Fibroblast of lung (primary cell): ENCODE results near the gene TBC1D17. TPM values are rescaled to one million over a fixed set of nuclear protein-coding genes. Genes with fewer than 3 reads are reported as not detected.

Experiments used
- DNase-seq, 2 donors: peaks; one replicate each; pipeline versions ENCODE4 v3.0.0 to v3.0.0-alpha.2; 2010; ENCODE audit warnings: low read depth in 2 of 2
- H2AFZ ChIP-seq: 2 replicates; pipeline ENCODE4 v1.5.1; 2012; ENCODE audit warnings: low read length, control low read depth, inconsistent platforms
- H3K27ac ChIP-seq: 2 replicates; pipeline ENCODE4 v1.5.1; 2011; ENCODE audit warnings: low read length, control low read depth; ENCODE audit not compliant: insufficient read depth
- H3K27me3 ChIP-seq: 2 replicates; pipeline ENCODE4 v1.5.1; 2011; ENCODE audit warnings: mild to moderate bottlenecking, low read length; ENCODE audit not compliant: control insufficient read depth, insufficient read depth
- H3K36me3 ChIP-seq: 2 replicates; pipeline ENCODE4 v1.5.1; 2011; ENCODE audit warnings: low read length; ENCODE audit not compliant: control insufficient read depth, insufficient read depth
- H3K4me1 ChIP-seq: 2 replicates; pipeline ENCODE4 v1.5.1; 2011; ENCODE audit warnings: low read length; ENCODE audit not compliant: control insufficient read depth, insufficient read depth; ENCODE audit errors: extremely low read depth
- H3K4me2 ChIP-seq: 2 replicates; pipeline ENCODE4 v1.5.1; 2011; ENCODE audit warnings: low read length, control low read depth; ENCODE audit not compliant: insufficient read depth; ENCODE audit errors: extremely low read depth
- H3K4me3 ChIP-seq, 4 experiments: fragments of 200-600 bp in 1 of 4; sonication (generic) in 1 of 4; replicated peaks in 1 of 4; 2 replicates each; pipeline ENCODE4 v1.5.1; 2011 to 2016; ENCODE audit warnings: low read length in 4 of 4, low read depth in 3 of 4, mild to moderate bottlenecking in 3 of 4, control low read depth in 2 of 4, inconsistent platforms in 1 of 4, mixed read lengths in 1 of 4; ENCODE audit not compliant: insufficient read depth in 1 of 4; ENCODE audit errors: control extremely low read depth in 1 of 4
- H3K79me2 ChIP-seq: 2 replicates; pipeline ENCODE4 v1.5.1; 2012; ENCODE audit warnings: mild to moderate bottlenecking, low read length, inconsistent platforms; ENCODE audit not compliant: control insufficient read depth, insufficient read depth
- H3K9ac ChIP-seq: 2 replicates; pipeline ENCODE4 v1.5.1; 2011; ENCODE audit warnings: mild to moderate bottlenecking, low read length, control low read depth; ENCODE audit not compliant: insufficient read depth
- H3K9me3 ChIP-seq: 2 replicates; pipeline ENCODE4 v1.5.1; 2012; ENCODE audit warnings: low read depth, low read length; ENCODE audit not compliant: control insufficient read depth, insufficient read depth
- H4K20me1 ChIP-seq: 2 replicates; pipeline ENCODE4 v1.5.1; 2011; ENCODE audit warnings: low read length; ENCODE audit not compliant: control insufficient read depth, insufficient read depth; ENCODE audit errors: extremely low read depth
- CTCF ChIP-seq, 2 donors: IDR thresholded peaks in 1 of 2; conservative IDR thresholded peaks in 1 of 2; 1 replicate in 1 of 2; 2 replicates in 1 of 2; pipeline ENCODE4 v1.5.1; 2011 to 2012; ENCODE audit warnings: low read length in 2 of 2, control low read depth in 1 of 2, inconsistent platforms in 1 of 2, low read depth in 1 of 2, mild to moderate bottlenecking in 1 of 2
- EZH2 ChIP-seq: IDR thresholded peaks from 2 replicates; pipeline ENCODE4 v1.5.1; 2012; ENCODE audit warnings: low read length, control low read depth, mild to moderate bottlenecking; ENCODE audit errors: missing control alignments
- polyA plus RNA-seq, 2 donors: library from polyadenylated mRNA; depleted of rRNA in 1 of 2; stranded (reverse) in 1 of 2; unstranded in 1 of 2; fragments of >200 nt; gene quantifications; 2 replicates each; pipeline ENCODE4 v1.2.1, GENCODE V29; 2011 to 2012; ENCODE audit warnings: missing spikeins in 1 of 2
- total RNA-seq: library from RNA; depleted of rRNA; stranded (reverse); fragments of >200 nt; gene quantifications from 2 replicates; pipeline ENCODE4 v1.2.1, GENCODE V29; 2014

Gene TBC1D17
- total and polyA plus RNA-seq, 2 donors (not counting 1 experiment from before 2014, with no cell fraction given), result 19.5 to 32.5 TPM

GRCh38 chr19:49863254-49863934, 14.1 kb upstream of the TBC1D17 start:
- Histone ChIP-seq H3K79me2 (peaks cover 24% of the 10 kb centered on the region), H3K36me3 (peaks cover 40% of the 10 kb centered on the region), H4K20me1 (no peaks in the 10 kb centered on the region), H3K4me1 (peaks cover 16% of the 10 kb centered on the region), H3K9me3 (no peaks in the 10 kb centered on the region), H3K4me2 (no peak overlapping the region), H3K9ac (no peak overlapping the region), H3K27me3 (no peaks in the 10 kb centered on the region), H3K27ac (no peak overlapping the region), H2AFZ (no peak overlapping the region), H3K4me3 (no peak overlapping the region)
- no peak for DNase-seq
- TF ChIP-seq EZH2, result no peak
- TF ChIP-seq CTCF (conservative IDR thresholded peaks at IDR 0.05 in 1 of 2, IDR thresholded peaks at IDR 0.05 in 1 of 2; ENCODE audit: low read depth in 1 of 2, low read length in 2 of 2), result no peak

- H3K36me3 ChIP-seq, result peaks cover 34% of the 10 kb centered on the region
- H4K20me1 ChIP-seq, result no peaks in the 10 kb centered on the region
Observed at GRCh38 chr19:49863935-49864320, 13.6 kb upstream of the TBC1D17 start.

GRCh38 chr19:49864890-49865289, 12.6 kb upstream of the TBC1D17 start:
- Histone ChIP-seq H4K20me1 (no peaks in the 10 kb centered on the region), H3K27ac (no peak overlapping the region), H3K4me1 (peaks cover 10% of the 10 kb centered on the region), H3K4me2 (no peak overlapping the region), H3K9ac (no peak overlapping the region), H2AFZ (no peak overlapping the region), H3K79me2 (peaks cover 24% of the 10 kb centered on the region), H3K36me3 (peaks cover 30% of the 10 kb centered on the region), H3K4me3 (no peak overlapping the region), H3K9me3 (no peaks in the 10 kb centered on the region), H3K27me3 (no peaks in the 10 kb centered on the region)
- no peak for TF ChIP-seq CTCF (conservative IDR thresholded peaks at IDR 0.05 in 1 of 2, IDR thresholded peaks at IDR 0.05 in 1 of 2; ENCODE audit: low read depth in 1 of 2, low read length in 2 of 2)
- no peak for TF ChIP-seq EZH2
- no peak for DNase-seq

More at GRCh38 chr19:49863935-49864320, 13.6 kb upstream of the TBC1D17 start:
- Histone ChIP-seq H3K27ac (no peak overlapping the region), H3K27me3 (no peaks in the 10 kb centered on the region), H3K79me2 (peaks cover 24% of the 10 kb centered on the region), H3K4me2 (no peak overlapping the region), H3K4me1 (peaks cover 14% of the 10 kb centered on the region), H2AFZ (no peak overlapping the region), H3K9me3 (no peaks in the 10 kb centered on the region), H3K9ac (no peak overlapping the region), H3K4me3 (no peak overlapping the region)
- DNase-seq, result no peak
- no peak for TF ChIP-seq CTCF (conservative IDR thresholded peaks at IDR 0.05 in 1 of 2, IDR thresholded peaks at IDR 0.05 in 1 of 2; ENCODE audit: low read depth in 1 of 2, low read length in 2 of 2)
- TF ChIP-seq EZH2, result no peak
